Keratinocyte (primary cell): ENCODE results near the gene OPALIN. TPM values are rescaled to one million over a fixed set of nuclear protein-coding genes. Genes with fewer than 3 reads are reported as not detected.

Experiments used
- DNase-seq: peaks from one replicate; pipeline ENCODE4 v3.0.0-alpha.2; 2011; ENCODE audit warnings: low read depth, missing footprints, low spot score
- FAIRE-seq: peaks from 2 replicates; lab custom pipeline; 2011; peaks lifted over from hg19 to GRCh38; lab: Jason Lieb, UNC
- H2AFZ ChIP-seq: 2 replicates; pipeline ENCODE4 v1.6.0; 2012; ENCODE audit warnings: low read length, control low read depth, inconsistent platforms; ENCODE audit not compliant: control insufficient read depth
- H3K27ac ChIP-seq: 2 replicates; pipeline ENCODE4 v1.5.1; 2011; ENCODE audit warnings: low read length; ENCODE audit not compliant: control insufficient read depth, insufficient read depth
- H3K27me3 ChIP-seq: 3 replicates; pipeline ENCODE4 v1.6.0; 2011; ENCODE audit warnings: low read length; ENCODE audit not compliant: control insufficient read depth, insufficient read depth; ENCODE audit errors: extremely low read depth
- H3K36me3 ChIP-seq, 2 experiments: 2 replicates in 1 of 2; 3 replicates in 1 of 2; pipeline ENCODE4 v1.5.1; 2011; ENCODE audit warnings: low read length in 2 of 2, mild to moderate bottlenecking in 1 of 2; ENCODE audit not compliant: control insufficient read depth in 2 of 2, insufficient read depth in 2 of 2; ENCODE audit errors: extremely low read depth in 1 of 2
- H3K4me1 ChIP-seq: 3 replicates; pipeline ENCODE4 v1.5.1; 2011; ENCODE audit warnings: low read length; ENCODE audit not compliant: control insufficient read depth, insufficient read depth; ENCODE audit errors: extremely low read depth
- H3K4me2 ChIP-seq: 3 replicates; pipeline ENCODE4 v1.6.0; 2011; ENCODE audit warnings: low read depth, low read length; ENCODE audit not compliant: control insufficient read depth, insufficient read depth; ENCODE audit errors: extremely low read depth
- H3K4me3 ChIP-seq, 3 experiments: fragments of 200-600 bp in 1 of 3; sonication (generic) in 1 of 3; 2 replicates in 2 of 3; 3 replicates in 1 of 3; pipeline ENCODE4 v1.5.1; 2011 to 2016; ENCODE audit warnings: low read length in 3 of 3, mild to moderate bottlenecking in 3 of 3, control low read depth in 2 of 3, inconsistent platforms in 1 of 3, low read depth in 1 of 3, mixed read lengths in 1 of 3, mixed run types in 1 of 3, moderate library complexity in 1 of 3; ENCODE audit not compliant: control insufficient read depth in 2 of 3, insufficient read depth in 2 of 3; ENCODE audit errors: extremely low read depth in 1 of 3
- H3K79me2 ChIP-seq: 2 replicates; pipeline ENCODE4 v1.6.0; 2012; ENCODE audit warnings: low read length; ENCODE audit not compliant: control insufficient read depth, insufficient read depth
- H3K9ac ChIP-seq: 3 replicates; pipeline ENCODE4 v1.6.0; 2011; ENCODE audit warnings: low read length; ENCODE audit not compliant: control insufficient read depth, insufficient read depth; ENCODE audit errors: extremely low read depth
- H3K9me1 ChIP-seq: 3 replicates; pipeline ENCODE4 v1.6.0; 2011; ENCODE audit warnings: low read length; ENCODE audit not compliant: control insufficient read depth, insufficient read depth; ENCODE audit errors: extremely low read depth
- H3K9me3 ChIP-seq: 2 replicates; pipeline ENCODE4 v1.5.1; 2012; ENCODE audit warnings: low read depth, low read length; ENCODE audit not compliant: control insufficient read depth
- H4K20me1 ChIP-seq: 3 replicates; pipeline ENCODE4 v1.6.0; 2011; ENCODE audit warnings: low read length; ENCODE audit not compliant: control insufficient read depth, insufficient read depth; ENCODE audit errors: extremely low read depth
- EZH2 ChIP-seq: IDR thresholded peaks from one replicate; pipeline ENCODE4 v1.6.1; 2012; ENCODE audit warnings: inconsistent platforms, mild to moderate bottlenecking, low read length, moderate library complexity
- dilution Hi-C: fragments of 300-500 bp; cut with MboI; formaldehyde crosslinking; loops from one replicate; pipeline ENCODE4 v1.7.0; 2020; ENCODE audit warnings: low sequenced_read_pairs; ENCODE audit not compliant: extremely low pct_ligation_motif_present
- polyA plus RNA-seq, 5 experiments: library from polyadenylated mRNA; depleted of rRNA in 3 of 5; stranded (reverse) in 3 of 5; stranded (forward) in 1 of 5; unstranded in 1 of 5; fragments of >200 nt; gene quantifications; 1 replicate in 1 of 5; 2 replicates in 3 of 5; 3 replicates in 1 of 5; pipeline versions ENCODE4 v1.2.1 to v1.2.3, GENCODE V29; 2011 to 2012; ENCODE audit warnings: missing spikeins in 2 of 5, low read depth in 1 of 5, low replicate concordance in 1 of 5
- TF ChIP-seq, protein P1 (sequence below), 3 experiments: IDR thresholded peaks in 1 of 3; conservative IDR thresholded peaks in 1 of 3; optimal IDR thresholded peaks in 1 of 3; 2 replicates in 2 of 3; 3 replicates in 1 of 3; pipeline versions ENCODE3 to v1.5.1; 2011; ENCODE audit warnings: low read length in 3 of 3, mild to moderate bottlenecking in 3 of 3, moderate library complexity in 2 of 3, control low read depth in 1 of 3, inconsistent platforms in 1 of 3; ENCODE audit not compliant: insufficient read depth in 2 of 3; ENCODE audit errors: extremely low read depth in 1 of 3

Gene OPALIN
- polyA plus RNA-seq, 1 donor (not counting 4 experiments of a cell fraction or from before 2014, with no cell fraction given), result not detected

DNA sequence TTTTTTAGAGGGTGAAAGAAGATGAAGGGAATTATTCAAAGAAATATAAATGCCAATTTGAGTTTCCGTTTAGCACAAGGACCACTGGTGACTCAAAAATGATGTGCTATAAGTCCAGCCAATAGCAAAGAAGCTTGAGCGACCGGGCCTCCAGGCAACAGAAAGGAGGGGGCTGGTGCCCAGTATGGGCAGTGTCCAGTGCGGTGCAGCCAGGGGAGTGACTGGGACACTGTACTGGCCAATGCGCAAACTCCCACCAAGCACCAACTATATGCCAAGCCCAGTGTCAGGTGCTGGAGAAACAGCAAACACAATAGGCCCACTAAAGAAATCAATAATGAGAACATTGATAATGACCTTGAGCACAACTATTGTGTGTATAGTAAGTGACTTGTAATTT lies 10.2 kb upstream of the OPALIN start:
- H2AFZ ChIP-seq, result no peak overlapping the region
- no peaks in the 10 kb centered on the region for H3K9me1 ChIP-seq
- TF ChIP-seq, protein P1, sequence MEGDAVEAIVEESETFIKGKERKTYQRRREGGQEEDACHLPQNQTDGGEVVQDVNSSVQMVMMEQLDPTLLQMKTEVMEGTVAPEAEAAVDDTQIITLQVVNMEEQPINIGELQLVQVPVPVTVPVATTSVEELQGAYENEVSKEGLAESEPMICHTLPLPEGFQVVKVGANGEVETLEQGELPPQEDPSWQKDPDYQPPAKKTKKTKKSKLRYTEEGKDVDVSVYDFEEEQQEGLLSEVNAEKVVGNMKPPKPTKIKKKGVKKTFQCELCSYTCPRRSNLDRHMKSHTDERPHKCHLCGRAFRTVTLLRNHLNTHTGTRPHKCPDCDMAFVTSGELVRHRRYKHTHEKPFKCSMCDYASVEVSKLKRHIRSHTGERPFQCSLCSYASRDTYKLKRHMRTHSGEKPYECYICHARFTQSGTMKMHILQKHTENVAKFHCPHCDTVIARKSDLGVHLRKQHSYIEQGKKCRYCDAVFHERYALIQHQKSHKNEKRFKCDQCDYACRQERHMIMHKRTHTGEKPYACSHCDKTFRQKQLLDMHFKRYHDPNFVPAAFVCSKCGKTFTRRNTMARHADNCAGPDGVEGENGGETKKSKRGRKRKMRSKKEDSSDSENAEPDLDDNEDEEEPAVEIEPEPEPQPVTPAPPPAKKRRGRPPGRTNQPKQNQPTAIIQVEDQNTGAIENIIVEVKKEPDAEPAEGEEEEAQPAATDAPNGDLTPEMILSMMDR (optimal IDR thresholded peaks at IDR 0.05 in 1 of 3, IDR thresholded peaks at IDR 0.05 in 1 of 3, conservative IDR thresholded peaks at IDR 0.05 in 1 of 3; ENCODE audit: extremely low read depth in 1 of 3, insufficient read depth in 2 of 3, low read length in 3 of 3), result no peak
- no peak for TF ChIP-seq EZH2
- H3K27me3 ChIP-seq, result peaks cover 4% of the 10 kb centered on the region
- no peak overlapping the region for H3K4me3 ChIP-seq
- DNase-seq, result no peak
- no peak overlapping the region for H3K27ac ChIP-seq
- dilution Hi-C loops, result no loop called here
- H3K36me3 ChIP-seq, result no peaks in the 10 kb centered on the region
- no peak overlapping the region for H3K4me2 ChIP-seq
- no peaks in the 10 kb centered on the region for H3K9me3 ChIP-seq
- H4K20me1 ChIP-seq, result no peaks in the 10 kb centered on the region
- no peak for FAIRE-seq
- peaks cover 6% of the 10 kb centered on the region for H3K4me1 ChIP-seq
- no peaks in the 10 kb centered on the region for H3K79me2 ChIP-seq
- no peak overlapping the region for H3K9ac ChIP-seq

DNA sequence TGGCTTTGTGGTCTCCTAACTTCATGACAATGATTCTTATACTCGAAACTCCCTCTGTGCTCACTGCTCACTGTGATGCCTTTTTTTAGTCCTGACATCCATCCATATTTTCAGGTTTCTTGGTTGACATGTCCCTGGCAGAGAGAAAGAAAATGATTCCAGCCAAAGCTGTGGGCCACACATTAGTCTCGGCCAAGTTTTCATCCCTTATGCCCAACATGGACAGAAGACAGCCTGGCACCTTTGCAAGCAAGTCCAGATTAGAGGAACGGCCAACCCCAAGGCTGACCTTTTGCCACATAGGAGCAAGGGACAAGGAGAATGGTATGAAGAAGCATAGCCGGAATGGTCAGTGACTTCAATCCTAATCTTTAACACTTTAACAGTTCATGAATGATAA lies 8.7 kb upstream of the OPALIN start:
- DNase-seq (no peak), FAIRE-seq (no peak)
- Histone ChIP-seq H3K9me3 (no peaks in the 10 kb centered on the region), H4K20me1 (no peaks in the 10 kb centered on the region), H3K9me1 (no peaks in the 10 kb centered on the region), H3K27me3 (no peaks in the 10 kb centered on the region), H3K4me2 (no peak overlapping the region), H2AFZ (no peak overlapping the region), H3K79me2 (no peaks in the 10 kb centered on the region), H3K36me3 (no peaks in the 10 kb centered on the region), H3K4me3 (no peak overlapping the region), H3K4me1 (peaks cover 6% of the 10 kb centered on the region), H3K9ac (no peak overlapping the region), H3K27ac (no peak overlapping the region)
- no peak for TF ChIP-seq EZH2
- TF ChIP-seq, protein P1 (optimal IDR thresholded peaks at IDR 0.05 in 1 of 3, IDR thresholded peaks at IDR 0.05 in 1 of 3, conservative IDR thresholded peaks at IDR 0.05 in 1 of 3; ENCODE audit: extremely low read depth in 1 of 3, insufficient read depth in 2 of 3, low read length in 3 of 3), result no peak
- dilution Hi-C loops, result no loop called here
